ENCODE data around the gene ATG101. TPM values are rescaled to one million over a fixed set of nuclear protein-coding genes. Genes with fewer than 3 reads are reported as not detected.

The ATG101 gene
- total and polyA plus RNA-seq, 9 of the 15 experiments (the other 6 are each of a cell fraction or from before 2014, with no cell fraction given) = 2.9 to 52.4 (median 29.7) TPM

GRCh38 chr12:52069327-52070184 is at the start of gene ATG101 (continued):
- TF ChIP-seq ARID3B (CRISPR knock-in tag; IDR thresholded peaks at IDR 0.05; ENCODE audit: borderline replicate concordance) (no peak), EP400 (IDR thresholded peaks at IDR 0.05) (peak; percentile 94), PCBP2 (IDR thresholded peaks at IDR 0.05; ENCODE audit: low read depth, low read length, poor library complexity, severe bottlenecking) (no peak), POLR2B (IDR thresholded peaks at IDR 0.05; ENCODE audit: low read depth, partially characterized antibody) (peak; percentile 70), BDP1 (IDR thresholded peaks at IDR 0.05; ENCODE audit: insufficient read depth, insufficient read length) (no peak), RNF2 (IDR thresholded peaks at IDR 0.05) (peak; percentile 81), THRAP3 (IDR thresholded peaks at IDR 0.05; ENCODE audit: borderline replicate concordance) (0 out of 2 replicates have a peak, but pooled peaks have one; percentile 12), ZNF77 (CRISPR knock-in tag; IDR thresholded peaks at IDR 0.05) (no peak), DIDO1 (tag; IDR thresholded peaks at IDR 0.05; ENCODE audit: low read depth) (peak; percentile 89), ZNF740 (CRISPR knock-in tag; IDR thresholded peaks at IDR 0.05) (no peak), ZNF740 (tag; IDR thresholded peaks at IDR 0.05) (no peak), ZNF174 (CRISPR knock-in tag; IDR thresholded peaks at IDR 0.05) (no peak), EP300 (IDR thresholded peaks at IDR 0.05; ENCODE audit: low read length) (peak; percentile 68), HNRNPH1 (optimal IDR thresholded peaks at IDR 0.05; ENCODE audit: low read depth, low read length) (no peak), HOXB6 (CRISPR knock-in tag; IDR thresholded peaks at IDR 0.05; ENCODE audit: borderline replicate concordance) (no peak), KDM4B (IDR thresholded peaks at IDR 0.05; ENCODE audit: borderline replicate concordance in 2 of 2, low read depth in 1 of 2) (peak in 1 of 2 experiments; percentile 83; a peak in 1 of 4 replicates), CCNT2 (IDR thresholded peaks at IDR 0.05; ENCODE audit: borderline replicate concordance, extremely low read depth, insufficient read length, low read depth, low read length) (peak; percentile 55), SMAD2 (IDR thresholded peaks at IDR 0.05; ENCODE audit: low read depth, low read length) (no peak), JUND (IDR thresholded peaks at IDR 0.05; ENCODE audit: borderline replicate concordance, low read depth, low read length) (peak; percentile 98), JUND (tag; IDR thresholded peaks at IDR 0.05; ENCODE audit: borderline replicate concordance, low read depth, low read length) (no peak; the same call in 2 of the 3 replicates), ZNF354B (CRISPR knock-in tag; IDR thresholded peaks at IDR 0.05) (no peak), ZBTB12 (CRISPR knock-in tag; IDR thresholded peaks at IDR 0.05) (peak; percentile 70), ZNF398 (CRISPR knock-in tag; IDR thresholded peaks at IDR 0.05) (no peak)

All from K562 (cell line).